ENCODE measurements around the gene ALG14. TPM values are rescaled to one million over a fixed set of nuclear protein-coding genes. Genes with fewer than 3 reads are reported as not detected.

ALG14 gene
- total and polyA plus RNA-seq, 4 experiments from 2014 or later: 1.1 to 6.8 (median 3.7) TPM

DNA sequence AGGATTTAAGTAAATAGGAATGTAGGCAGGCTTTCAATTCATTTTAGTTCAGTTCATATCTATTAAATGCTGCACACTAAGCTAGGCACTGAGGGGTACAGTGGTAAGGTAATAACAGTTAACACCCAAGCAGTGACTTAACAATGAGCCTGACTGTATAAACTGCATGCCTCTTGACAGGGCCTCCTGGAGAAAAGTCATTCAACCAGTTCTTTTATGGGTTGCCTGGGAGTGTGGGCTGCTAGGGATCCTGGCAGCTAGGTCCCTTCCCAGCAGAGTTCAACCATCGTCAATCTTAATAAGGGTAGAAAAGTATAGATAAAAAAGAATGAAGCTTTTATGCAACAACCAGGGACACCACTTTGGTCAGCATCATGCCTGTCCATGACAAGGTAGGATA is 8.1 kb upstream of the ALG14 start:
- H3K36me3 Mint-ChIP-seq: no peaks in the 10 kb centered on the region
- Histone ChIP-seq H3K27me3 (ENCODE audit: insufficient read depth, low read length) (no peaks in the 10 kb centered on the region), H3K36me3 (ENCODE audit: insufficient read depth, low read length) (no peaks in the 10 kb centered on the region), H3K9me3 (ENCODE audit: control insufficient read depth in 1 of 2, low read length in 2 of 2) (no peaks in the 10 kb centered on the region), H3K4me3 (ENCODE audit: low read length in 2 of 2) (no peak overlapping the region), H3K27ac (ENCODE audit: low read depth, low read length) (no peak overlapping the region), H3K4me1 (ENCODE audit: insufficient read depth, low read length) (no peaks in the 10 kb centered on the region)
- H3K4me1 Mint-ChIP-seq: peaks cover 0 to 2% (median 0%) of the 10 kb centered on the region in 4 donors
- no peak for DNase-seq
- CTCF ChIA-PET (ENCODE audit: partially characterized antibody): interaction anchor here (1.2 to 7.0 kb wide), 3 partner anchors 35 to 227 kb away, joined by 5 to 82 read pairs (median 5); partner anchors contain the start of gene RWDD3
- no peak overlapping the region for H3K4me3 Mint-ChIP-seq
- H3K27ac Mint-ChIP-seq: no peak overlapping the region
- POLR2A ChIA-PET (ENCODE audit: partially characterized antibody): interaction anchor here (0.9 to 1.0 kb wide), 2 partner anchors 8 to 11 kb away, joined by 4 read pairs; partner anchors contain the start of gene ALG14
- intact Hi-C loops (cut with micrococcal nuclease): no loop called here
- H3K9me3 Mint-ChIP-seq: no peaks in the 10 kb centered on the region
- peaks cover 3 to 10% of the 10 kb centered on the region in 2 donors for H3K27me3 Mint-ChIP-seq

DNA sequence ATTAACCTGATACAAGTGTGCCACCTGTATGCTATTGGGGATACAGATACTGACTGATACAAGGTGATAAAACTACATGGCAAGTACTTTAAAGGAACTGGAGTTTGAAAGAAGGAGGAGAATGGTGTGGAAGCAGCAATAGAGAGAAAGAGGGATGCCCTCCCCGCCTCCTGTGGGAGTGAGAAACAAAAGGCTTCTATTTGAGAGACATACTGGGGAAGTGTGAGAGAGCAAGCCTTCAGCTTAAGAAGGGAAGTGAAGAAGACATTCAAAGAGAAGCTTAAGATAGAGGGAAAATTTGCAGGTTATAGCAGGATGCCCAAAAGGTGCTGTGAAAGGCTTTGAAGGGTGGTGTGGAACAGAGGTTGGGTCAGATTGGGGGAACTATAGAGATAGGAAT is 7.7 kb upstream of the ALG14 start:
- CTCF ChIA-PET (ENCODE audit: partially characterized antibody): interaction anchor here (1.2 to 7.0 kb wide), 3 partner anchors 37 to 226 kb away, joined by 3 to 82 read pairs (median 5); partner anchors contain the start of genes RWDD3 and TLCD4
- intact Hi-C loops (cut with micrococcal nuclease): no loop called here
- Mint-ChIP-seq H3K36me3 (no peaks in the 10 kb centered on the region), H3K27ac (no peak overlapping the region), H3K9me3 (no peaks in the 10 kb centered on the region), H3K4me3 (no peak overlapping the region), H3K27me3 (peaks cover 2 to 9% of the 10 kb centered on the region in 2 donors), H3K4me1 (peaks cover 0 to 2% (median 0%) of the 10 kb centered on the region in 4 donors)
- no peaks in the 10 kb centered on the region for H3K36me3 ChIP-seq (ENCODE audit: insufficient read depth, low read length)
- no peaks in the 10 kb centered on the region for H3K4me1 ChIP-seq (ENCODE audit: insufficient read depth, low read length)
- H3K27me3 ChIP-seq (ENCODE audit: insufficient read depth, low read length): no peaks in the 10 kb centered on the region
- H3K4me3 ChIP-seq (ENCODE audit: low read length in 2 of 2): no peak overlapping the region
- H3K9me3 ChIP-seq (ENCODE audit: control insufficient read depth in 1 of 2, low read length in 2 of 2): no peaks in the 10 kb centered on the region
- POLR2A ChIA-PET (ENCODE audit: partially characterized antibody): no interaction called here
- no peak for DNase-seq
- H3K27ac ChIP-seq (ENCODE audit: low read depth, low read length): no peak overlapping the region

DNA sequence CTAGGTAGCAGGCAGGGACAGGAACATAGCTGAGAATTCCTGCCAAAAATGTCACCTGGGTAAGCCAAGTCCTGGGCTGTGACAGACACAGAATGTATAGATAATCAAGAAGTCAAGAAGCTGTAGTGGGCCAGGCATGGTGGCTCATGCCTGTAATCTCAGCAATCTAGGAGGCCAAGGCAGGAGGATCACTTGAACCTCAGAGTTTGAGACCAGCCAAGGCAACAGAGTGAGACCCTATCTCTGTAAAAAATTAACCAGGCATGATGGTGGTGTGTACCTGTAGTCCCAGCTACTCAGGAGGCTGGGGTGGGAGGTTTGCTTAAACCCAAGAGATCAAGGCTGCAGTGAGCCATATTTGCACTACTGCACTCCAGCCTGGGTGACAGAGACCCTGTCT is 3.3 kb upstream of the ALG14 start:
- H3K4me3 ChIP-seq (ENCODE audit: low read length in 2 of 2): no peak overlapping the region
- H3K4me1 ChIP-seq (ENCODE audit: insufficient read depth, low read length): peaks cover 14% of the 10 kb centered on the region
- no peak overlapping the region for H3K4me3 Mint-ChIP-seq
- H3K27ac Mint-ChIP-seq: no peak overlapping the region
- peaks cover 12 to 21% (median 17%) of the 10 kb centered on the region in 4 donors for H3K4me1 Mint-ChIP-seq
- no peaks in the 10 kb centered on the region for H3K27me3 ChIP-seq (ENCODE audit: insufficient read depth, low read length)
- ChIA-PET CTCF (ENCODE audit: partially characterized antibody) (interaction anchor here (1.2 to 7.0 kb wide), 3 partner anchors 8 to 158 kb away, joined by 3 to 48 read pairs (median 13); partner anchors contain the start of gene RWDD3), POLR2A (ENCODE audit: partially characterized antibody) (no interaction called here)
- no peaks in the 10 kb centered on the region for H3K9me3 ChIP-seq (ENCODE audit: control insufficient read depth in 1 of 2, low read length in 2 of 2)
- H3K36me3 Mint-ChIP-seq: peaks cover 0 to 10% of the 10 kb centered on the region in 2 donors
- DNase-seq: no peak
- no peak overlapping the region for H3K27ac ChIP-seq (ENCODE audit: low read depth, low read length)
- intact Hi-C loops (cut with micrococcal nuclease): no loop called here
- H3K36me3 ChIP-seq (ENCODE audit: insufficient read depth, low read length): no peaks in the 10 kb centered on the region
- H3K27me3 Mint-ChIP-seq: peaks cover 2 to 5% of the 10 kb centered on the region in 2 donors
- H3K9me3 Mint-ChIP-seq: peaks cover 0 to 5% (median 0%) of the 10 kb centered on the region in 8 donors

DNA sequence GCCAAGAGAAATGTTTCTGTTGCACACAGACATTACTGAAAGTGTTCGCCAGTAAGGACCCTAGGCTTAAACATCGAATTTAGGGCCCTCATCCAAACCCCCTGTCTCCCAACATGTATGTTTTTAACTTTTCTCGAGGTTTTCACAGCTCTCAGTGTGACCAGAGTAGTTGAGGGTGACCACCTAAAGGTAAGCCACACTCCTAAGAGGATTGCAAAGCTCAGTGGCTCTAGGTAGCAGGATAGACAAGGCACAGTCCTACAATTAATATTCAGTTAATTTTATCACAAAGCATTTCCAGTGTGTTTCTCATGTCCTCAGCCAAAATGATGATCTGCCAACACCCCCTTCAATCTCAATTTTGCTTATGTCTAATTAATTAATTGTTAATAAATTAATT is 695 bp upstream of the ALG14 start:
- H3K36me3 Mint-ChIP-seq: peaks cover 0 to 10% of the 10 kb centered on the region in 2 donors
- peaks cover 0 to 5% (median 0%) of the 10 kb centered on the region in 8 donors for H3K9me3 Mint-ChIP-seq
- no peak for DNase-seq
- peaks cover 12 to 21% (median 18%) of the 10 kb centered on the region in 4 donors for H3K4me1 Mint-ChIP-seq
- Histone ChIP-seq H3K27ac (ENCODE audit: low read depth, low read length) (peak overlapping the region; percentile 83), H3K4me1 (ENCODE audit: insufficient read depth, low read length) (peaks cover 14% of the 10 kb centered on the region), H3K4me3 (ENCODE audit: low read length in 2 of 2) (peak overlapping the region; percentile 93 to 96), H3K27me3 (ENCODE audit: insufficient read depth, low read length) (no peaks in the 10 kb centered on the region), H3K36me3 (ENCODE audit: insufficient read depth, low read length) (no peaks in the 10 kb centered on the region), H3K9me3 (ENCODE audit: control insufficient read depth in 1 of 2, low read length in 2 of 2) (no peaks in the 10 kb centered on the region)
- ChIA-PET POLR2A (ENCODE audit: partially characterized antibody) (interaction anchor here (0.7 to 3.0 kb wide), 13 partner anchors 8 to 1225 kb away, joined by 3 to 45 read pairs (median 3); partner anchors contain the start of genes RWDD3 and TLCD4), CTCF (ENCODE audit: partially characterized antibody) (interaction anchor here (0.9 to 7.0 kb wide), 9 partner anchors 8 to 219 kb away, joined by 3 to 48 read pairs (median 6); partner anchors contain the start of genes RWDD3 and TLCD4)
- peak overlapping the region; percentile 96 to 99 (median 98) for H3K27ac Mint-ChIP-seq
- intact Hi-C loops (cut with micrococcal nuclease): loop anchor here (2.0 kb wide), 2 partner anchors 1165 to 1893 kb away; partner anchors contain the start of genes CCDC18, GCLM and TMED5
- peaks cover 2 to 5% of the 10 kb centered on the region in 2 donors for H3K27me3 Mint-ChIP-seq
- H3K4me3 Mint-ChIP-seq: peak overlapping the region; percentile 96 to 99 (median 98)

DNA sequence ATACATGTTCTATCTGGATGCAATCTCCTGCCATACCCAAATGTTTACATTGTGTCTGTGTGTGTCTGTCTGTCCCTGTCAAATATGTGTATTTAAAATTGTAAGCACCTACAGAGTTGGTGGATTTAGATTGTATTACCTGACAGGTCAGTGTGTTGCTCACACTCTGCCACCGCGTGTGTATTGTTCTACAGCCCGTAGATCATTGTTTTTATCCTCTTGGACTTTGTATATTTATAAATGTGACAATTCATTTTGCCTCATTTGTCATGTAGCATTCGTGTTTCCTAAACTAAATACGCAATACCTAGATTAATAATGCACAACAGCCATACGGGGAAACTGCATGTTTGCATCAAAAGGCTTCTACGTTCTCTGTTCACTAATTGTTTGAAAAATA is 634 bp downstream of the ALG14 start:
- H3K36me3 Mint-ChIP-seq: peaks cover 6 to 10% of the 10 kb centered on the region in 2 donors
- DNase-seq: no peak
- peak overlapping the region; percentile 96 to 99 (median 98) for H3K4me3 Mint-ChIP-seq
- H3K9me3 ChIP-seq (ENCODE audit: control insufficient read depth in 1 of 2, low read length in 2 of 2): no peaks in the 10 kb centered on the region
- ChIA-PET CTCF (ENCODE audit: partially characterized antibody) (interaction anchor here (2.2 to 7.0 kb wide), 2 partner anchors 12 to 44 kb away, joined by 6 to 48 read pairs; no protein-coding TSS in a partner anchor), POLR2A (ENCODE audit: partially characterized antibody) (interaction anchor here (1.1 to 3.0 kb wide), 4 partner anchors 45 to 161 kb away, joined by 3 to 45 read pairs (median 5); partner anchors contain the start of genes RWDD3 and TLCD4)
- H3K9me3 Mint-ChIP-seq: peaks cover 0 to 5% (median 0%) of the 10 kb centered on the region in 8 donors
- peak overlapping the region; percentile 93 to 96 for H3K4me3 ChIP-seq (ENCODE audit: low read length in 2 of 2)
- peaks cover 14% of the 10 kb centered on the region for H3K4me1 ChIP-seq (ENCODE audit: insufficient read depth, low read length)
- peak overlapping the region; percentile 96 to 99 (median 98) for H3K27ac Mint-ChIP-seq
- H3K27me3 Mint-ChIP-seq: peaks cover 2 to 5% of the 10 kb centered on the region in 2 donors
- intact Hi-C loops (cut with micrococcal nuclease): loop anchor here (1.0 to 2.0 kb wide), 5 partner anchors 44 to 1891 kb away; partner anchors contain the start of genes ABCD3, CCDC18, GCLM and RWDD3
- H3K27me3 ChIP-seq (ENCODE audit: insufficient read depth, low read length): no peaks in the 10 kb centered on the region
- no peaks in the 10 kb centered on the region for H3K36me3 ChIP-seq (ENCODE audit: insufficient read depth, low read length)
- peak overlapping the region; percentile 83 for H3K27ac ChIP-seq (ENCODE audit: low read depth, low read length)
- H3K4me1 Mint-ChIP-seq: peaks cover 12 to 21% (median 18%) of the 10 kb centered on the region in 4 donors

DNA sequence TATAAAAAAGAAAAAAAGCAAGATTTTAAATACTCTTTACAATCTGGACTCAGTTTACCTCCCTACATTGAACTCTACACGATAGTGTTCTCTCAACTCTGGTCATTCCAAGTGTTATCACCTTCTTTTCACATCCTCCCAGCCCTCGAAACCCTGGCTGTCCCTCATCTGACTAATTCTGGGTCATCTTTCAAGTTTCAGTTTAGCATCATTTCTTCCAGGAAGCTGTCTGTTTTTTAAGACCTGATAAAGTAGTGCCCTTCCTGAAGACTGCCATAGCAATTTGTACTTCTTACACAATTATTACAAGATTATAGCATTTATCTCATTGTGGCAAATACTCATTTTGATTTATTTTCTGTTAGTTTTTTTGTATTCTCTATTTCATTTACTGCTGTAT is 1.2 kb downstream of the ALG14 start:
- Mint-ChIP-seq H3K4me1 (peaks cover 12 to 21% (median 18%) of the 10 kb centered on the region in 4 donors), H3K27me3 (peaks cover 0 to 5% of the 10 kb centered on the region in 2 donors), H3K36me3 (peaks cover 6 to 10% of the 10 kb centered on the region in 2 donors), H3K4me3 (peak overlapping the region in 7 of 8 donors; percentile 53 to 99 (median 98)), H3K27ac (peak overlapping the region in 3 of 7 donors; percentile 36 to 99 (median 96)), H3K9me3 (peaks cover 0 to 5% (median 0%) of the 10 kb centered on the region in 8 donors)
- Histone ChIP-seq H3K36me3 (ENCODE audit: insufficient read depth, low read length) (no peaks in the 10 kb centered on the region), H3K27ac (ENCODE audit: low read depth, low read length) (no peak overlapping the region), H3K27me3 (ENCODE audit: insufficient read depth, low read length) (no peaks in the 10 kb centered on the region), H3K4me1 (ENCODE audit: insufficient read depth, low read length) (peaks cover 14% of the 10 kb centered on the region), H3K4me3 (ENCODE audit: low read length in 2 of 2) (no peak overlapping the region), H3K9me3 (ENCODE audit: control insufficient read depth in 1 of 2, low read length in 2 of 2) (no peaks in the 10 kb centered on the region)
- intact Hi-C loops (cut with micrococcal nuclease): no loop called here
- no peak for DNase-seq
- ChIA-PET CTCF (ENCODE audit: partially characterized antibody) (interaction anchor here (7.0 kb wide), 1 partner anchor 13 kb away, joined by 48 read pairs; no protein-coding TSS in a partner anchor), POLR2A (ENCODE audit: partially characterized antibody) (interaction anchor here (1.1 to 3.0 kb wide), 2 partner anchors 46 to 162 kb away, joined by 3 to 45 read pairs; partner anchors contain the start of genes RWDD3 and TLCD4)

DNA sequence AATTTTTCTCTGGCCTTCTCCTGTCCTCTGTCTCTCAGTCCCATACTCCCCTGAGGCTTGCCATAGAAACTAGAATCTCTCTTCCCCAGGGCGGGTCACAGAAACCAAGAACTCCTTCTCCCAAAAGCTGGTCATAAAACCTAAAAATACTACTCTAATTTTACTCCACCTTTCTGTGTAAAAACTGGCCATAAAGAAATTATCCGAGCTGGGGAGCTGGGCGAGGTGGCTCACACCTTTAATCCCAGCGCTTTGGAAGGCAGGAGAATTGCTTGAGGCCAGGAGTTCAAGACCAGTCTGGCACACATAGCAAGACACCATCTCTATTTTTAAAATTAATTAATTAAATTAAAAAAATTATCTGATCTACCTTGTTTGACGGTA is 3.0 kb downstream of the ALG14 start:
- intact Hi-C loops (cut with micrococcal nuclease): no loop called here
- no peaks in the 10 kb centered on the region for H3K36me3 ChIP-seq (ENCODE audit: insufficient read depth, low read length)
- Mint-ChIP-seq H3K36me3 (peaks cover 14% of the 10 kb centered on the region in 2 donors), H3K4me1 (peaks cover 12 to 21% (median 19%) of the 10 kb centered on the region in 4 donors), H3K4me3 (no peak overlapping the region), H3K27me3 (peaks cover 0 to 3% of the 10 kb centered on the region in 2 donors), H3K9me3 (peaks cover 0 to 5% (median 0%) of the 10 kb centered on the region in 8 donors), H3K27ac (no peak overlapping the region)
- ChIA-PET POLR2A (ENCODE audit: partially characterized antibody) (no interaction called here), CTCF (ENCODE audit: partially characterized antibody) (interaction anchor here (1.3 kb wide), 1 partner anchor 164 kb away, joined by 3 read pairs; no protein-coding TSS in a partner anchor)
- no peaks in the 10 kb centered on the region for H3K27me3 ChIP-seq (ENCODE audit: insufficient read depth, low read length)
- no peak for DNase-seq
- no peaks in the 10 kb centered on the region for H3K9me3 ChIP-seq (ENCODE audit: control insufficient read depth in 1 of 2, low read length in 2 of 2)
- H3K27ac ChIP-seq (ENCODE audit: low read depth, low read length): no peak overlapping the region
- H3K4me1 ChIP-seq (ENCODE audit: insufficient read depth, low read length): peaks cover 14% of the 10 kb centered on the region
- H3K4me3 ChIP-seq (ENCODE audit: low read length in 2 of 2): no peak overlapping the region
